K562 (cell line): ENCODE data around the gene STT3A. TPM values are rescaled to one million over a fixed set of nuclear protein-coding genes. Genes with fewer than 3 reads are reported as not detected.

Experiments
- ATAC-seq: fragments of 200-7000 bp; cut with Tn5 transposase; 3 replicates; pipeline ENCODE4 v1.9.1; 2020; ENCODE audit warnings: moderate library complexity
- BruUV-seq: library from RNA; stranded (reverse); fragments of 400-500 nt; replicated peaks from 2 replicates; lab custom pipeline; 2021; lab: Mats Ljungman, UMichigan
- CTCF ChIA-PET: fragments of 300-600 bp; formaldehyde crosslinking; extraction: SDS; loops from one replicate; lab custom pipeline; 2021; ENCODE audit warnings: low intra/inter-chr PET ratio; lab: Yijun Ruan, JAX
- POLR2A ChIA-PET: fragments of 300-600, 350-650 bp; sonication (Branson Sonifier 250); formaldehyde crosslinking; extraction: SDS; loops from one replicate; lab custom pipeline; 2021; ENCODE audit warnings: antibody characterized with exemption, inconsistent platforms; lab: Yijun Ruan, JAX
- DNase-seq, 4 experiments: peaks; one replicate each; pipeline versions ENCODE4 v3.0.0 to v3.0.0-alpha.2; 2011 to 2018; ENCODE audit warnings: low spot score in 3 of 4, mixed read lengths in 3 of 4; ENCODE audit errors: extremely low read depth in 1 of 4
- FAIRE-seq: peaks from 2 replicates; lab custom pipeline; 2011; peaks lifted over from hg19 to GRCh38; lab: Jason Lieb, UNC
- H2AFZ ChIP-seq: 2 replicates; pipeline ENCODE4 v1.6.0; 2011; ENCODE audit warnings: low read depth, low read length, control low read depth, inconsistent platforms
- H3K27ac ChIP-seq: fragments of 200-600 bp; 3 replicates; pipeline ENCODE4 v1.8.0; 2011; ENCODE audit warnings: low read depth, mild to moderate bottlenecking, control low read depth, inconsistent platforms, low read length, moderate library complexity, mixed read lengths; ENCODE audit errors: extremely low read depth
- H3K27me3 ChIP-seq, 2 experiments: fragments of 300-600 bp in 1 of 2; 2 replicates in 1 of 2; 3 replicates in 1 of 2; pipeline versions ENCODE4 v1.6.0 to v1.8.0; 2011; ENCODE audit warnings: inconsistent platforms in 2 of 2, low read length in 2 of 2, mild to moderate bottlenecking in 1 of 2, mixed read lengths in 1 of 2, moderate library complexity in 1 of 2; ENCODE audit not compliant: control insufficient read depth in 2 of 2, insufficient read depth in 2 of 2
- H3K36me3 ChIP-seq: fragments of 300-600 bp; 3 replicates; pipeline ENCODE4 v1.8.0; 2011; ENCODE audit warnings: mild to moderate bottlenecking, low read length, inconsistent platforms; ENCODE audit not compliant: control insufficient read depth, insufficient read depth
- H3K4me1 ChIP-seq, 2 experiments: fragments of 200-600 bp in 1 of 2; replicated peaks in 1 of 2; 2 replicates in 1 of 2; 3 replicates in 1 of 2; pipeline versions ENCODE4 v1.5.1 to v1.8.0; 2011; ENCODE audit warnings: inconsistent platforms in 2 of 2, low read length in 2 of 2, mild to moderate bottlenecking in 1 of 2, mixed read lengths in 1 of 2, moderate library complexity in 1 of 2; ENCODE audit not compliant: control insufficient read depth in 2 of 2, insufficient read depth in 2 of 2
- H3K4me2 ChIP-seq: 2 replicates; pipeline ENCODE4 v1.6.1; 2011; ENCODE audit warnings: low read length, control low read depth, inconsistent platforms, mixed read lengths; ENCODE audit not compliant: insufficient read depth
- H3K4me3 ChIP-seq: fragments of 200-600 bp; sonication (generic), shearing (Covaris generic); 2 replicates; pipeline ENCODE4 v1.5.1; 2016; ENCODE audit warnings: control low read depth, inconsistent platforms
- H3K79me2 ChIP-seq: fragments of 200-600 bp; 3 replicates; pipeline ENCODE4 v1.8.0; 2011; ENCODE audit warnings: low read length, inconsistent platforms; ENCODE audit not compliant: control insufficient read depth, insufficient read depth
- H3K9ac ChIP-seq, 2 experiments: 2 replicates each; pipeline versions ENCODE4 v1.6.0 to v1.6.1; 2011; ENCODE audit warnings: low read depth in 2 of 2, low read length in 2 of 2, control low read depth in 1 of 2, inconsistent platforms in 1 of 2, mild to moderate bottlenecking in 1 of 2, mixed read lengths in 1 of 2; ENCODE audit not compliant: insufficient read depth in 1 of 2
- H3K9me1 ChIP-seq: one replicate; pipeline ENCODE4 v1.6.0; 2011; ENCODE audit warnings: inconsistent platforms, mild to moderate bottlenecking, low read length, moderate library complexity; ENCODE audit not compliant: control insufficient read depth, insufficient read depth
- H3K9me3 ChIP-seq: replicated peaks from 2 replicates; pipeline ENCODE4 v1.5.1; 2011; ENCODE audit warnings: low read depth, low read length, inconsistent platforms; ENCODE audit not compliant: control insufficient read depth, insufficient read depth
- H4K20me1 ChIP-seq: replicated peaks from 2 replicates; pipeline ENCODE4 v1.6.1; 2011; ENCODE audit warnings: low read length, inconsistent platforms, mixed read lengths; ENCODE audit not compliant: control insufficient read depth, insufficient read depth
- ATF7 ChIP-seq: fragments of 450-650 bp; IDR thresholded peaks from 2 replicates; pipeline ENCODE4 v1.7.1; 2014; ENCODE audit warnings: mild to moderate bottlenecking, moderate library complexity
- BACH1 ChIP-seq: fragments of 200-800 bp; sonication (Bioruptor generic); IDR thresholded peaks from 2 replicates; pipeline ENCODE4 v1.6.1; 2016; ENCODE audit warnings: missing genetic modification characterization, missing compliant biosample characterization
- DPF2 ChIP-seq: fragments of 450-650 bp; IDR thresholded peaks from 2 replicates; pipeline ENCODE4 v1.6.1; 2016
- HMG20A ChIP-seq: fragments of 450-650 bp; formaldehyde crosslinking; conservative IDR thresholded peaks from 2 replicates; pipeline ENCODE4 v1.4.0; 2020; ENCODE audit warnings: mild to moderate bottlenecking, mixed read lengths
- PYGO2 ChIP-seq: fragments of 450-650 bp; IDR thresholded peaks from 2 replicates; pipeline ENCODE4 v1.6.1; 2016; ENCODE audit warnings: mild to moderate bottlenecking, missing genetic modification characterization, moderate library complexity, missing compliant biosample characterization
- ZNF584 ChIP-seq: fragments of 200-800 bp; sonication (Bioruptor generic); IDR thresholded peaks from 2 replicates; pipeline ENCODE4 v1.6.1; 2016; ENCODE audit warnings: low read depth, mild to moderate bottlenecking, missing genetic modification characterization, missing compliant biosample characterization
- WGBS: fragments of 100-300 bp; shearing (Covaris generic); methylation state at CpG from one replicate; pipeline ENCODE4 v1.1.6; 2016; ENCODE audit warnings: low coverage, mixed read lengths; ENCODE audit not compliant: insufficient coverage; ENCODE audit errors: missing lambda C conversion rate; 5-methylcytosine and 5-hydroxymethylcytosine counted together
- in situ Hi-C: fragments of 300-500 bp; cut with MboI; formaldehyde crosslinking; loops from 4 replicates; pipeline ENCODE4 v1.15.0; 2018; ENCODE audit warnings: inconsistent platforms, mixed read lengths
- intact Hi-C: fragments of 100-400 bp; cut with micrococcal nuclease; formaldehyde crosslinking; loops from 2 replicates; pipeline ENCODE4 v1.14.2; 2022
- polyA plus RNA-seq, 8 experiments: library from polyadenylated mRNA; depleted of rRNA in 4 of 8; stranded (reverse) in 5 of 8; unstranded in 3 of 8; fragments of >200 nt; fragmentation: Nextera tagmentation in 2 of 8; fragmentation: Illumina TruSeq in 1 of 8; extraction: Ambion mirVana in 2 of 8; extraction: Trizol in 1 of 8; gene quantifications; 2 replicates each; pipeline versions ENCODE4 v1.2.1 to v1.2.3, GENCODE V29; 2011 to 2014; ENCODE audit warnings: inconsistent platforms in 1 of 8, missing spikeins in 1 of 8
- total RNA-seq, 7 experiments: library from RNA; depleted of rRNA in 6 of 7; stranded (reverse); fragments of >200 nt in 6 of 7; fragmentation: Illumina TruSeq in 2 of 7; extraction: Trizol in 2 of 7; gene quantifications; 2 replicates each; pipeline versions ENCODE4 v1.2.1 to v1.2.3, GENCODE V29; 2011 to 2021; ENCODE audit warnings: low replicate concordance in 1 of 7
- TF ChIP-seq, protein P1 (sequence below): fragments of 250-450 bp; sonication (Bioruptor Pico); IDR thresholded peaks from 2 replicates; pipeline ENCODE4 v1.5.1; 2021; ENCODE audit warnings: mild to moderate bottlenecking

Gene STT3A
- total and polyA plus RNA-seq, 9 of the 15 experiments (the other 6 are each of a cell fraction or from before 2014, with no cell fraction given): 70.7 to 330 (median 192) TPM

DNA sequence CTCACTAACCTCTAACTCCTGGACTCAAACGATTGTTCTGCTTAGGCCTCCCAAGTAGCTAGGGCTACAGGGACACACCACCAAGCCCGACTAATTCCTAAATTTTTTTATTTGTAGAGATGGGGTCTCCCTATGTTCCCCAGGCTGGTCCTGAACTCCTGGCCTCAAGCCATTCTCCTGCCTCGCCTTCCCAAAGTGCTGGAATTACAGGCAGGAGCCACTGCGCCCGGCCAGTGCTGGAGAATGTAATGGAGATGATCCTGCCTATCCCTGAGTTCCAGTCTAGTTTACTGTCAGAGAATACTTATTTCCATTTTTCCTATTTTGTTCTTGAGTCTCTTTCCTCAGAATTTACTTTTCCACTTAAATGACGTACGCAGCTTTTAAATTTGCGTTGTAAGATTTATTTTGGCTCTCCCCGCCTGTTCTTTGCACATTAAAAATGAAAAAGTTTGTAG is 32.1 kb downstream of the STT3A start, which contains the start of gene CHEK1:
CHEK1 (plus strand) TSS at position 408 of the 458 bp plus-strand sequence. CDS start 1,606 bp downstream, outside the sequence.
- peaks cover 45% of the 10 kb centered on the region for H3K79me2 ChIP-seq
- no peaks in the 10 kb centered on the region for H3K9me3 ChIP-seq
- peak in 1 of 4 experiments; percentile 13 for DNase-seq
- ATAC-seq: no peak
- no peaks in the 10 kb centered on the region for H3K9me1 ChIP-seq
- peaks cover 62% of the 10 kb centered on the region for H3K36me3 ChIP-seq
- peak within 1 kb of the TSS; percentile 93 to 96 for H3K9ac ChIP-seq
- no peak for TF ChIP-seq HMG20A (CRISPR knock-in tag)
- no peak for TF ChIP-seq ZNF584
- TF ChIP-seq PYGO2 (tag): no peak
- no peak for TF ChIP-seq DPF2
- TF ChIP-seq BACH1 (tag): 0 out of 2 replicates have a peak, but pooled peaks have one; percentile 35
- TF ChIP-seq, protein P1, sequence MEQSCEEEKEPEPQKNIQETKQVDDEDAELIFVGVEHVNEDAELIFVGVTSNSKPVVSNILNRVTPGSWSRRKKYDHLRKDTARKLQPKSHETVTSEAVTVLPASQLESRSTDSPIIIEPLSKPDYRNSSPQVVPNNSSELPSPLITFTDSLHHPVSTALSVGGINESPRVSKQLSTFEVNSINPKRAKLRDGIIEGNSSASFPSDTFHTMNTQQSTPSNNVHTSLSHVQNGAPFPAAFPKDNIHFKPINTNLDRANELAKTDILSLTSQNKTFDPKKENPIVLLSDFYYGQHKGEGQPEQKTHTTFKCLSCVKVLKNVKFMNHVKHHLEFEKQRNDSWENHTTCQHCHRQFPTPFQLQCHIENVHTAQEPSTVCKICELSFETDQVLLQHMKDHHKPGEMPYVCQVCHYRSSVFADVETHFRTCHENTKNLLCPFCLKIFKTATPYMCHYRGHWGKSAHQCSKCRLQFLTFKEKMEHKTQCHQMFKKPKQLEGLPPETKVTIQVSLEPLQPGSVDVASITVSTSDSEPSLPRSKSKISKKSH (CRISPR knock-in tag): no peak
- no peak for TF ChIP-seq ATF7
- ChIA-PET CTCF (no interaction called here), POLR2A (interaction anchor here (0.7 to 3.6 kb wide), 9 partner anchors 8 to 537 kb away, joined by 4 to 13 read pairs (median 6); partner anchors contain the start of genes EI24 and STT3A)
- H3K4me2 ChIP-seq: peak within 1 kb of the TSS; percentile 98
- H3K27ac ChIP-seq: peak within 1 kb of the TSS; percentile 93
- 39% methylated on average over 9 of the region's 9 CpGs for WGBS
- peaks cover 9 to 10% of the 10 kb centered on the region in 2 experiments for H3K4me1 ChIP-seq
- in situ Hi-C loops (no loop called here), intact Hi-C loops (loop anchor here (5.0 kb wide), 4 partner anchors 32 to 248 kb away; partner anchors contain the start of gene STT3A)
- no peaks in the 10 kb centered on the region for H4K20me1 ChIP-seq
- BruUV-seq: no TSS peak
- no peak for FAIRE-seq
- peak within 1 kb of the TSS; percentile 94 for H2AFZ ChIP-seq
- H3K27me3 ChIP-seq: no peaks in the 10 kb centered on the region
- peak within 1 kb of the TSS; percentile 80 for H3K4me3 ChIP-seq
